NCI-H146 treated with DMSO at 0.1 percent for 48 hours (cell line): ENCODE measurements around the gene NFIA.

ENCODE experiments used
- DNase-seq: peaks from one replicate; lab custom pipeline; 2025; ENCODE audit not compliant: unreplicated experiment; lab: John Stamatoyannopoulos, UW

NFIA gene

GRCh38 chr1:61082311-61083012 lies at the start of gene NFIA:
TSS of gene NFIA (plus strand) at chr1:61082561.
- DNase-seq: no peak

GRCh38 chr1:61035880-61036279 lies 46.5 kb upstream of the NFIA start:
- DNase-seq: no peak

- DNase-seq: no peak
Observed at GRCh38 chr1:61042466-61043009, 39.8 kb upstream of the NFIA start.

GRCh38 chr1:61043010-61043820 lies 39.1 kb upstream of the NFIA start:
- DNase-seq: no peak

- DNase-seq: no peak
Observed at GRCh38 chr1:61046434-61046833, 35.9 kb upstream of the NFIA start.

- no peak for DNase-seq
Observed at GRCh38 chr1:61047061-61047460, 35.3 kb upstream of the NFIA start.

- no peak for DNase-seq
Observed at GRCh38 chr1:61049850-61050540, 32.4 kb upstream of the NFIA start.

GRCh38 chr1:61050541-61051442 lies 31.6 kb upstream of the NFIA start:
- no peak for DNase-seq

- no peak for DNase-seq
Observed at GRCh38 chr1:61051443-61051718, 31.0 kb upstream of the NFIA start.

- DNase-seq: no peak
Observed at GRCh38 chr1:61051719-61052394, 30.5 kb upstream of the NFIA start.

GRCh38 chr1:61052395-61053225 lies 29.8 kb upstream of the NFIA start:
- no peak for DNase-seq

- no peak for DNase-seq
Observed at GRCh38 chr1:61053226-61053711, 29.1 kb upstream of the NFIA start.

- DNase-seq: no peak
Observed at GRCh38 chr1:61053712-61054600, 28.4 kb upstream of the NFIA start.

- no peak for DNase-seq
Observed at GRCh38 chr1:61054601-61054993, 27.8 kb upstream of the NFIA start.

GRCh38 chr1:61055110-61055614 lies 27.2 kb upstream of the NFIA start:
- DNase-seq: no peak

GRCh38 chr1:61056196-61056572 lies 26.2 kb upstream of the NFIA start:
- no peak for DNase-seq

- DNase-seq: no peak
Observed at GRCh38 chr1:61056573-61057439, 25.6 kb upstream of the NFIA start.
